ENCODE data around the gene OPCML. TPM values are rescaled to one million over a fixed set of nuclear protein-coding genes. Genes with fewer than 3 reads are reported as not detected.

OPCML gene
- total and polyA plus RNA-seq, 2 of the 13 experiments (the other 11 are each of a cell fraction or from before 2014, with no cell fraction given) = not detected

DNA sequence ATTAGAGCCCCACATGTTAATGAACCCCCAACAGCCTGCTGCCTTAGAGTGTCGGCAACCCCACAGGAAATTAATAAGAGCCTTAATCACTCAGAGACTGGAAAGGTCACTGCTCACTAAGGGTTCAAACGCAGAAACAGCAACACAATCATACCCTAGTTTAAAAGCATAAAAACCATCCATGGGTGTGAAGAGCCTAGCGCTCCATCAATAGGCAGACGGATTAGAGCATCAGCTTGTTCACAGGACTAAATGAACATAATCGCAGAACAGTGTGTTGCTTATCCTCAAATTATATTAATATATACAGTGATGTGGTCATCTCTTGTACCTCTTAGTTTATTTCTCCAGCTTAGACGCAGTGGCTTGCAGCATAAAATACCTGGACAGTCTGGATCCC is 720.7 kb downstream of the OPCML start:
- no peak for TF ChIP-seq PITX1 (CRISPR knock-in tag; IDR thresholded peaks at IDR 0.05)
- TF ChIP-seq ZC3H4 (CRISPR knock-in tag; IDR thresholded peaks at IDR 0.05; ENCODE audit: borderline replicate concordance) = no peak
- TF ChIP-seq, protein P1, sequence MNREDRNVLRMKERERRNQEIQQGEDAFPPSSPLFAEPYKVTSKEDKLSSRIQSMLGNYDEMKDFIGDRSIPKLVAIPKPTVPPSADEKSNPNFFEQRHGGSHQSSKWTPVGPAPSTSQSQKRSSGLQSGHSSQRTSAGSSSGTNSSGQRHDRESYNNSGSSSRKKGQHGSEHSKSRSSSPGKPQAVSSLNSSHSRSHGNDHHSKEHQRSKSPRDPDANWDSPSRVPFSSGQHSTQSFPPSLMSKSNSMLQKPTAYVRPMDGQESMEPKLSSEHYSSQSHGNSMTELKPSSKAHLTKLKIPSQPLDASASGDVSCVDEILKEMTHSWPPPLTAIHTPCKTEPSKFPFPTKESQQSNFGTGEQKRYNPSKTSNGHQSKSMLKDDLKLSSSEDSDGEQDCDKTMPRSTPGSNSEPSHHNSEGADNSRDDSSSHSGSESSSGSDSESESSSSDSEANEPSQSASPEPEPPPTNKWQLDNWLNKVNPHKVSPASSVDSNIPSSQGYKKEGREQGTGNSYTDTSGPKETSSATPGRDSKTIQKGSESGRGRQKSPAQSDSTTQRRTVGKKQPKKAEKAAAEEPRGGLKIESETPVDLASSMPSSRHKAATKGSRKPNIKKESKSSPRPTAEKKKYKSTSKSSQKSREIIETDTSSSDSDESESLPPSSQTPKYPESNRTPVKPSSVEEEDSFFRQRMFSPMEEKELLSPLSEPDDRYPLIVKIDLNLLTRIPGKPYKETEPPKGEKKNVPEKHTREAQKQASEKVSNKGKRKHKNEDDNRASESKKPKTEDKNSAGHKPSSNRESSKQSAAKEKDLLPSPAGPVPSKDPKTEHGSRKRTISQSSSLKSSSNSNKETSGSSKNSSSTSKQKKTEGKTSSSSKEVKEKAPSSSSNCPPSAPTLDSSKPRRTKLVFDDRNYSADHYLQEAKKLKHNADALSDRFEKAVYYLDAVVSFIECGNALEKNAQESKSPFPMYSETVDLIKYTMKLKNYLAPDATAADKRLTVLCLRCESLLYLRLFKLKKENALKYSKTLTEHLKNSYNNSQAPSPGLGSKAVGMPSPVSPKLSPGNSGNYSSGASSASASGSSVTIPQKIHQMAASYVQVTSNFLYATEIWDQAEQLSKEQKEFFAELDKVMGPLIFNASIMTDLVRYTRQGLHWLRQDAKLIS (CRISPR knock-in tag; IDR thresholded peaks at IDR 0.05) = no peak
- TF ChIP-seq PPARG (CRISPR knock-in tag; conservative IDR thresholded peaks at IDR 0.05) = no peak
- TF ChIP-seq PHF20 (CRISPR knock-in tag; IDR thresholded peaks at IDR 0.05) = no peak
- no peak for TF ChIP-seq REPIN1 (CRISPR knock-in tag; IDR thresholded peaks at IDR 0.05; ENCODE audit: borderline replicate concordance, low read depth)
- TF ChIP-seq ZNF878 (CRISPR knock-in tag; IDR thresholded peaks at IDR 0.05) = no peak
- TF ChIP-seq GATA4 (IDR thresholded peaks at IDR 0.05; ENCODE audit: borderline replicate concordance, low read depth) = no peak
- TF ChIP-seq, protein P2, sequence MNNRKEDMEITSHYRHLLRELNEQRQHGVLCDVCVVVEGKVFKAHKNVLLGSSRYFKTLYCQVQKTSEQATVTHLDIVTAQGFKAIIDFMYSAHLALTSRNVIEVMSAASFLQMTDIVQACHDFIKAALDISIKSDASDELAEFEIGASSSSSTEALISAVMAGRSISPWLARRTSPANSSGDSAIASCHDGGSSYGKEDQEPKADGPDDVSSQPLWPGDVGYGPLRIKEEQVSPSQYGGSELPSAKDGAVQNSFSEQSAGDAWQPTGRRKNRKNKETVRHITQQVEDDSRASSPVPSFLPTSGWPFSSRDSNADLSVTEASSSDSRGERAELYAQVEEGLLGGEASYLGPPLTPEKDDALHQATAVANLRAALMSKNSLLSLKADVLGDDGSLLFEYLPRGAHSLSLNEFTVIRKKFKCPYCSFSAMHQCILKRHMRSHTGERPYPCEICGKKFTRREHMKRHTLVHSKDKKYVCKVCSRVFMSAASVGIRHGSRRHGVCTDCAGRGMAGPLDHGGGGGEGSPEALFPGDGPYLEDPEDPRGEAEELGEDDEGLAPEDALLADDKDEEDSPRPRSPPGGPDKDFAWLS (CRISPR knock-in tag; IDR thresholded peaks at IDR 0.05; ENCODE audit: borderline replicate concordance) = no peak
- TF ChIP-seq, protein P3, sequence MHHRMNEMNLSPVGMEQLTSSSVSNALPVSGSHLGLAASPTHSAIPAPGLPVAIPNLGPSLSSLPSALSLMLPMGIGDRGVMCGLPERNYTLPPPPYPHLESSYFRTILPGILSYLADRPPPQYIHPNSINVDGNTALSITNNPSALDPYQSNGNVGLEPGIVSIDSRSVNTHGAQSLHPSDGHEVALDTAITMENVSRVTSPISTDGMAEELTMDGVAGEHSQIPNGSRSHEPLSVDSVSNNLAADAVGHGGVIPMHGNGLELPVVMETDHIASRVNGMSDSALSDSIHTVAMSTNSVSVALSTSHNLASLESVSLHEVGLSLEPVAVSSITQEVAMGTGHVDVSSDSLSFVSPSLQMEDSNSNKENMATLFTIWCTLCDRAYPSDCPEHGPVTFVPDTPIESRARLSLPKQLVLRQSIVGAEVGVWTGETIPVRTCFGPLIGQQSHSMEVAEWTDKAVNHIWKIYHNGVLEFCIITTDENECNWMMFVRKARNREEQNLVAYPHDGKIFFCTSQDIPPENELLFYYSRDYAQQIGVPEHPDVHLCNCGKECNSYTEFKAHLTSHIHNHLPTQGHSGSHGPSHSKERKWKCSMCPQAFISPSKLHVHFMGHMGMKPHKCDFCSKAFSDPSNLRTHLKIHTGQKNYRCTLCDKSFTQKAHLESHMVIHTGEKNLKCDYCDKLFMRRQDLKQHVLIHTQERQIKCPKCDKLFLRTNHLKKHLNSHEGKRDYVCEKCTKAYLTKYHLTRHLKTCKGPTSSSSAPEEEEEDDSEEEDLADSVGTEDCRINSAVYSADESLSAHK (CRISPR knock-in tag; IDR thresholded peaks at IDR 0.05; ENCODE audit: borderline replicate concordance) = no peak
- intact Hi-C loops (cut with micrococcal nuclease; ENCODE audit: unreplicated experiment) = no loop called here
- in situ Hi-C loops (cut with HindIII; ENCODE audit: extremely low pct_ligation_motif_present, low pct_unique_long_range_greater_than_20kb) = no loop called here
- no peaks in the 10 kb centered on the region for H4K20me1 ChIP-seq (ENCODE audit: insufficient read depth, low read length)
- H3K36me3 ChIP-seq (replicated peaks in 1 of 2; ENCODE audit: control insufficient read depth in 1 of 2, insufficient read depth in 2 of 2, low read length in 2 of 2) = no peaks in the 10 kb centered on the region
- FAIRE-seq = no peak
- ChIA-PET CTCF (ENCODE audit: low intra/inter-chr PET ratio, low total read pairs) (no interaction called here), POLR2A (no interaction called here)
- H2AFZ ChIP-seq (ENCODE audit: low read length) = no peak overlapping the region
- no peak overlapping the region for H3K4me3 ChIP-seq (replicated peaks in 1 of 3; ENCODE audit: insufficient read depth in 1 of 3, low read depth in 2 of 3, low read length in 3 of 3)
- H3K4me1 ChIP-seq (ENCODE audit: insufficient read depth, low read length) = no peaks in the 10 kb centered on the region
- H3K9ac ChIP-seq (ENCODE audit: insufficient read depth, low read depth, low read length) = no peak overlapping the region
- no peaks in the 10 kb centered on the region for H3K79me2 ChIP-seq (ENCODE audit: insufficient read depth, low read length)
- DNase-seq (ENCODE audit: low spot score) = no peak
- BruUV-seq (replicated peaks) = no TSS peak
- H3K9me3 ChIP-seq (ENCODE audit: low read length) = no peaks in the 10 kb centered on the region
- 17% methylated on average over 6 of the region's 6 CpGs for WGBS (ENCODE audit: low lambda C conversion rate)
- no peaks in the 10 kb centered on the region; a peak in 1 of 5 replicates for H3K27me3 ChIP-seq (ENCODE audit: control insufficient read depth in 1 of 2, insufficient read depth in 2 of 2, low read length in 2 of 2)
- H3K4me2 ChIP-seq (ENCODE audit: low read depth, low read length) = no peak overlapping the region
- ATAC-seq = no peak
- H3K27ac ChIP-seq (ENCODE audit: extremely low read length, insufficient read depth, low read length) = no peak overlapping the region

All from HepG2 (cell line).